Mammary epithelial cell (primary cell): ENCODE results near the gene STK32B.
"Not testable (repeated sequence)": the region's sequence is repeated elsewhere in the genome, so short reads cannot be mapped to it uniquely, and the experiment has no call there.

Experiments used
- EZH2 ChIP-seq: IDR thresholded peaks from 2 replicates; pipeline ENCODE4 v1.6.1; 2012; ENCODE audit warnings: low read length, inconsistent platforms, borderline replicate concordance
- TF ChIP-seq, protein P1 (sequence below), 2 donors: IDR thresholded peaks in 1 of 2; conservative IDR thresholded peaks in 1 of 2; 2 replicates each; pipeline ENCODE4 v1.5.1; 2011 to 2012; ENCODE audit warnings: inconsistent platforms in 2 of 2, low read length in 2 of 2, mild to moderate bottlenecking in 2 of 2, control low read depth in 1 of 2, low read depth in 1 of 2; ENCODE audit not compliant: insufficient read depth in 1 of 2; ENCODE audit errors: extremely low read depth in 1 of 2

GRCh38 chr4:5280069-5280468 lies 228.8 kb downstream of the STK32B start:
- TF ChIP-seq, protein P1, sequence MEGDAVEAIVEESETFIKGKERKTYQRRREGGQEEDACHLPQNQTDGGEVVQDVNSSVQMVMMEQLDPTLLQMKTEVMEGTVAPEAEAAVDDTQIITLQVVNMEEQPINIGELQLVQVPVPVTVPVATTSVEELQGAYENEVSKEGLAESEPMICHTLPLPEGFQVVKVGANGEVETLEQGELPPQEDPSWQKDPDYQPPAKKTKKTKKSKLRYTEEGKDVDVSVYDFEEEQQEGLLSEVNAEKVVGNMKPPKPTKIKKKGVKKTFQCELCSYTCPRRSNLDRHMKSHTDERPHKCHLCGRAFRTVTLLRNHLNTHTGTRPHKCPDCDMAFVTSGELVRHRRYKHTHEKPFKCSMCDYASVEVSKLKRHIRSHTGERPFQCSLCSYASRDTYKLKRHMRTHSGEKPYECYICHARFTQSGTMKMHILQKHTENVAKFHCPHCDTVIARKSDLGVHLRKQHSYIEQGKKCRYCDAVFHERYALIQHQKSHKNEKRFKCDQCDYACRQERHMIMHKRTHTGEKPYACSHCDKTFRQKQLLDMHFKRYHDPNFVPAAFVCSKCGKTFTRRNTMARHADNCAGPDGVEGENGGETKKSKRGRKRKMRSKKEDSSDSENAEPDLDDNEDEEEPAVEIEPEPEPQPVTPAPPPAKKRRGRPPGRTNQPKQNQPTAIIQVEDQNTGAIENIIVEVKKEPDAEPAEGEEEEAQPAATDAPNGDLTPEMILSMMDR (conservative IDR thresholded peaks at IDR 0.05 in 1 of 2, IDR thresholded peaks at IDR 0.05 in 1 of 2; ENCODE audit: extremely low read depth in 1 of 2, insufficient read depth in 1 of 2, low read depth in 1 of 2, low read length in 2 of 2), result not testable (repeated sequence)
- TF ChIP-seq EZH2, result not testable (repeated sequence)
